Measurements from ENCODE around the gene LMNB1. TPM values are rescaled to one million over a fixed set of nuclear protein-coding genes. Genes with fewer than 3 reads are reported as not detected.
A peak's percentile ranks its signal among the peaks of the same experiment; 100 is the strongest.
"Not testable (repeated sequence)": the region's sequence is repeated elsewhere in the genome, so short reads cannot be mapped to it uniquely, and the experiment has no call there.

LMNB1 gene
- total RNA-seq, 1 experiment from 2014 or later, result 31.6 TPM

- no TSS peak for BruUV-seq (replicated peaks)
- POLR2A ChIA-PET, result interaction anchor here (0.6 to 6.7 kb wide), 16 partner anchors 9 to 713 kb away, joined by 3 to 137 read pairs (median 6); no protein-coding TSS in a partner anchor
- Mint-ChIP-seq H3K27ac (ENCODE audit: low read depth, unreplicated experiment) (peak overlapping the region; percentile 3), H3K4me1 (ENCODE audit: insufficient read depth, unreplicated experiment) (peaks cover 11% of the 10 kb centered on the region), H3K27me3 (ENCODE audit: insufficient read depth, unreplicated experiment) (no peaks in the 10 kb centered on the region), H3K4me3 (ENCODE audit: unreplicated experiment) (peak overlapping the region; percentile 100), H3K36me3 (ENCODE audit: insufficient read depth, unreplicated experiment) (no peaks in the 10 kb centered on the region), H3K9me3 (ENCODE audit: unreplicated experiment) (no peaks in the 10 kb centered on the region)
- intact Hi-C loops (cut with micrococcal nuclease), result loop anchor here (1.0 to 5.0 kb wide), 3 partner anchors 104 to 428 kb away; no protein-coding TSS in a partner anchor
- CTCF ChIA-PET, result interaction anchor here (0.5 to 14.4 kb wide), 47 partner anchors 10 to 1866 kb away, joined by 3 to 456 read pairs (median 4); partner anchors contain the start of gene PHAX
- peak; percentile 75 for TF ChIP-seq CTCF (IDR thresholded peaks at IDR 0.05; ENCODE audit: unreplicated experiment)
- DNase-seq (ENCODE audit: unreplicated experiment), result peak; percentile 89
Observed at GRCh38 chr5:126780165-126780827, 3.4 kb downstream of the LMNB1 start.

- H3K27me3 Mint-ChIP-seq (ENCODE audit: insufficient read depth, unreplicated experiment); H3K36me3 Mint-ChIP-seq (ENCODE audit: insufficient read depth, unreplicated experiment); BruUV-seq (replicated peaks); H3K4me3 Mint-ChIP-seq (ENCODE audit: unreplicated experiment); intact Hi-C loops (cut with micrococcal nuclease); H3K9me3 Mint-ChIP-seq (ENCODE audit: unreplicated experiment); DNase-seq (ENCODE audit: unreplicated experiment): not testable (repeated sequence)
- H3K27ac Mint-ChIP-seq (ENCODE audit: low read depth, unreplicated experiment), result peak overlapping the region; percentile 44
- ChIA-PET POLR2A (interaction anchor here (1.9 kb wide), 1 partner anchor 11 kb away, joined by 12 read pairs; the partner anchor contains the start of gene LMNB1), CTCF (interaction anchor here (0.7 to 10.1 kb wide), 3 partner anchors 9 to 67 kb away, joined by 3 to 125 read pairs (median 11); partner anchors contain the start of gene LMNB1)
- peaks cover 34% of the 10 kb centered on the region for H3K4me1 Mint-ChIP-seq (ENCODE audit: insufficient read depth, unreplicated experiment)
Observed at GRCh38 chr5:126788409-126788808, 11.5 kb downstream of the LMNB1 start.

GRCh38 chr5:126793097-126793496, 16.2 kb downstream of the LMNB1 start:
- Mint-ChIP-seq H3K27ac (ENCODE audit: low read depth, unreplicated experiment) (peak overlapping the region; percentile 65), H3K4me3 (ENCODE audit: unreplicated experiment) (no peak overlapping the region), H3K9me3 (ENCODE audit: unreplicated experiment) (no peaks in the 10 kb centered on the region), H3K4me1 (ENCODE audit: insufficient read depth, unreplicated experiment) (peaks cover 22% of the 10 kb centered on the region), H3K27me3 (ENCODE audit: insufficient read depth, unreplicated experiment) (no peaks in the 10 kb centered on the region), H3K36me3 (ENCODE audit: insufficient read depth, unreplicated experiment) (no peaks in the 10 kb centered on the region)
- CTCF ChIA-PET, result interaction anchor here (0.5 to 10.1 kb wide), 6 partner anchors 9 to 1170 kb away, joined by 3 to 125 read pairs (median 14); partner anchors contain the start of gene LMNB1
- TF ChIP-seq CTCF (IDR thresholded peaks at IDR 0.05; ENCODE audit: unreplicated experiment), result no peak
- POLR2A ChIA-PET, result interaction anchor here (0.6 to 4.2 kb wide), 5 partner anchors 8 to 1838 kb away, joined by 3 to 34 read pairs (median 3); partner anchors contain the start of gene LMNB1
- no TSS peak for BruUV-seq (replicated peaks)
- intact Hi-C loops (cut with micrococcal nuclease), result no loop called here
- DNase-seq (ENCODE audit: unreplicated experiment), result no peak

GRCh38 chr5:126793648-126794047, 16.7 kb downstream of the LMNB1 start:
- H3K4me3 Mint-ChIP-seq (ENCODE audit: unreplicated experiment); H3K9me3 Mint-ChIP-seq (ENCODE audit: unreplicated experiment); H3K36me3 Mint-ChIP-seq (ENCODE audit: insufficient read depth, unreplicated experiment); H3K27me3 Mint-ChIP-seq (ENCODE audit: insufficient read depth, unreplicated experiment); DNase-seq (ENCODE audit: unreplicated experiment); intact Hi-C loops (cut with micrococcal nuclease); BruUV-seq (replicated peaks): not testable (repeated sequence)
- Mint-ChIP-seq H3K4me1 (ENCODE audit: insufficient read depth, unreplicated experiment) (peaks cover 21% of the 10 kb centered on the region), H3K27ac (ENCODE audit: low read depth, unreplicated experiment) (peak overlapping the region; percentile 68)
- CTCF ChIA-PET, result interaction anchor here (0.7 to 10.1 kb wide), 6 partner anchors 12 to 1170 kb away, joined by 4 to 125 read pairs (median 8); partner anchors contain the start of gene LMNB1
- POLR2A ChIA-PET, result interaction anchor here (0.5 to 4.2 kb wide), 4 partner anchors 13 to 561 kb away, joined by 3 to 34 read pairs (median 6); partner anchors contain the start of gene LMNB1
